Measurements from ENCODE around the gene MAPK14.

DNA sequence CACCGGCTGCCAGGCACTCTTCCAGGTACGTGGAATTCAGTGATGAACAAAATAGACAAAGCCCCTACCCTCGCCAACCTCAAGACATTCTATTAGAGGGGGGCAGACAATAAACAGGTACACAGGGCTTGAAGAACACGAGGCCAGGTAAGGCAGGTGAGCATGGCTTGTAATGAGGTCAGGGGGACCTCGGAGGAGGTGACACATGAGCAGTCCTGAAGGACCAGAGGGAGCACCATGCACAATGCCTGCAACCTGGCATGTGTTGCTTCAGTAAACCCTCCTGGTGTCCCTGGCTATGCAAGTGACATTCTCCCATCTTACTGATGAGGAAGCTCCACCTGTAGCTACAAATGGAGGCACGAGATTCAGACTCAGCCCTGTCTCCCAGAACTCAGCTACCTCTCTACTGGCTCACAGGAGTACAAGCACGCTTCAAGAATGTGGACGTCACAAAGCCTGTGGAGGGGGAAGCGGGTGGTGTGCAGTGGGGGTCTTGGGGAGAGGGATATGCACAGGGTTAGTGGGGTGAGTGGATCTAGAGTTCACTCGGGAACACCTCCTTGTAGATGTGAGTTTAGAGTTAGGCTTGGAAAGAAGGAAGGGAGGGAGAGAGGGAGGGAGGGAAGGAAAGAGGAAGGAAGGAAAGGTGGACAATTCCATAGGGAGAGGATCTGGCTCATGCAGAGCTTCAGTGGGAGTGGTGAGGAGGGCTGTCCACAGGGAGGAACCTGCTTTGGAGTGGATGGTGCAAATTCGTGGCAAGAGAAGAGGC lies 95.1 kb downstream of the MAPK14 start:
- no peak for TF ChIP-seq POLR2A (IDR thresholded peaks at IDR 0.05)
- TF ChIP-seq, protein P1, sequence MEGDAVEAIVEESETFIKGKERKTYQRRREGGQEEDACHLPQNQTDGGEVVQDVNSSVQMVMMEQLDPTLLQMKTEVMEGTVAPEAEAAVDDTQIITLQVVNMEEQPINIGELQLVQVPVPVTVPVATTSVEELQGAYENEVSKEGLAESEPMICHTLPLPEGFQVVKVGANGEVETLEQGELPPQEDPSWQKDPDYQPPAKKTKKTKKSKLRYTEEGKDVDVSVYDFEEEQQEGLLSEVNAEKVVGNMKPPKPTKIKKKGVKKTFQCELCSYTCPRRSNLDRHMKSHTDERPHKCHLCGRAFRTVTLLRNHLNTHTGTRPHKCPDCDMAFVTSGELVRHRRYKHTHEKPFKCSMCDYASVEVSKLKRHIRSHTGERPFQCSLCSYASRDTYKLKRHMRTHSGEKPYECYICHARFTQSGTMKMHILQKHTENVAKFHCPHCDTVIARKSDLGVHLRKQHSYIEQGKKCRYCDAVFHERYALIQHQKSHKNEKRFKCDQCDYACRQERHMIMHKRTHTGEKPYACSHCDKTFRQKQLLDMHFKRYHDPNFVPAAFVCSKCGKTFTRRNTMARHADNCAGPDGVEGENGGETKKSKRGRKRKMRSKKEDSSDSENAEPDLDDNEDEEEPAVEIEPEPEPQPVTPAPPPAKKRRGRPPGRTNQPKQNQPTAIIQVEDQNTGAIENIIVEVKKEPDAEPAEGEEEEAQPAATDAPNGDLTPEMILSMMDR (IDR thresholded peaks at IDR 0.05): no peak
